ENCODE results near the gene DNAJC10.
"Not testable (repeated sequence)": the region's sequence is repeated elsewhere in the genome, so short reads cannot be mapped to it uniquely, and the experiment has no call there.

DNA sequence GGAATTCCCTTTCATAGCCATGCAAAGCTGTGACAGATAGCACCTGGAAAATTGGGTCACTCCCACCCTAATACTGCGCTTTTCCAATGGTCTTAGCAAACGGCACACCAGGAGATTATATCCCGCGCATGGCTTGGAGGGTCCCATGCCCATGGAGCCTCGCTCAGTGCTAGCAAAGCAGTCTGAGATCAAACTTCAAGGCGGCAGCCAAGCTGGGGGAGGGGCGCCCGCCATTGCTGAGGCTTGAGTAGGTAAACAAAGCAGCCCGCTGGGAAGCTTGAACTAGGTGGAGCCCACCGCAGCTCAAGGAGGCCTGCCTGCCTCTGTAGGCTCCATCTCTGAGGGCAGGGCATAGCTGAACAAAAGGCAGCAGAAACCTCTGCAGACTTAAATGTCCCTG is 29.3 kb upstream of the DNAJC10 start:
- TF ChIP-seq, protein P1, sequence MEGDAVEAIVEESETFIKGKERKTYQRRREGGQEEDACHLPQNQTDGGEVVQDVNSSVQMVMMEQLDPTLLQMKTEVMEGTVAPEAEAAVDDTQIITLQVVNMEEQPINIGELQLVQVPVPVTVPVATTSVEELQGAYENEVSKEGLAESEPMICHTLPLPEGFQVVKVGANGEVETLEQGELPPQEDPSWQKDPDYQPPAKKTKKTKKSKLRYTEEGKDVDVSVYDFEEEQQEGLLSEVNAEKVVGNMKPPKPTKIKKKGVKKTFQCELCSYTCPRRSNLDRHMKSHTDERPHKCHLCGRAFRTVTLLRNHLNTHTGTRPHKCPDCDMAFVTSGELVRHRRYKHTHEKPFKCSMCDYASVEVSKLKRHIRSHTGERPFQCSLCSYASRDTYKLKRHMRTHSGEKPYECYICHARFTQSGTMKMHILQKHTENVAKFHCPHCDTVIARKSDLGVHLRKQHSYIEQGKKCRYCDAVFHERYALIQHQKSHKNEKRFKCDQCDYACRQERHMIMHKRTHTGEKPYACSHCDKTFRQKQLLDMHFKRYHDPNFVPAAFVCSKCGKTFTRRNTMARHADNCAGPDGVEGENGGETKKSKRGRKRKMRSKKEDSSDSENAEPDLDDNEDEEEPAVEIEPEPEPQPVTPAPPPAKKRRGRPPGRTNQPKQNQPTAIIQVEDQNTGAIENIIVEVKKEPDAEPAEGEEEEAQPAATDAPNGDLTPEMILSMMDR (IDR thresholded peaks at IDR 0.05) = not testable (repeated sequence)
- not testable (repeated sequence) for TF ChIP-seq POLR2A (IDR thresholded peaks at IDR 0.05; ENCODE audit: low read depth)
